Measurements from ENCODE around the gene TPH1.

Gene TPH1

GRCh38 chr11:18080451-18080850 lies 34.4 kb upstream of the TPH1 start:
- H4K5ac ChIP-seq (ENCODE audit: low read length): no peak overlapping the region
- H3K4me3 ChIP-seq (ENCODE audit: low read length): no peak overlapping the region
- no peak for DNase-seq
- no peaks in the 10 kb centered on the region for H3K4me1 ChIP-seq (ENCODE audit: control insufficient read depth, low read depth, low read length)
- no peak overlapping the region for H3K4me2 ChIP-seq (ENCODE audit: low read length)
- no peak overlapping the region for H3K23ac ChIP-seq (ENCODE audit: low read length)
- no peak overlapping the region for H2AK5ac ChIP-seq (ENCODE audit: low read length)
- no peak overlapping the region for H3K18ac ChIP-seq (ENCODE audit: low read length)
- H2BK5ac ChIP-seq (ENCODE audit: low read length): no peak overlapping the region
- no peak overlapping the region for H4K8ac ChIP-seq (ENCODE audit: low read depth, low read length)
- H3K27ac ChIP-seq (ENCODE audit: low read depth, low read length): no peak overlapping the region
- no peaks in the 10 kb centered on the region for H3K27me3 ChIP-seq (ENCODE audit: insufficient read depth, low read length, poor library complexity)
- H3K9ac ChIP-seq (ENCODE audit: low read length): no peak overlapping the region
- H2BK120ac ChIP-seq (ENCODE audit: low read depth, low read length): no peak overlapping the region
- H3K4ac ChIP-seq (ENCODE audit: low read depth, low read length): no peak overlapping the region
- H3K79me1 ChIP-seq (ENCODE audit: low read length): no peaks in the 10 kb centered on the region
- H3K36me3 ChIP-seq (ENCODE audit: control insufficient read depth, insufficient read depth, low read length): peaks cover 2% of the 10 kb centered on the region
- H3K79me2 ChIP-seq (ENCODE audit: control insufficient read depth, insufficient read depth, low read length): no peaks in the 10 kb centered on the region
- H2BK15ac ChIP-seq (replicated peaks; ENCODE audit: low read depth): no peak overlapping the region
- H3K56ac ChIP-seq (ENCODE audit: low read length): no peak overlapping the region
- WGBS (ENCODE audit: extremely low coverage, insufficient coverage, low lambda C conversion rate): no CpG with 5 or more reads among the region's 4 CpGs

- Histone ChIP-seq H3K79me2 (ENCODE audit: control insufficient read depth, insufficient read depth, low read length) (no peaks in the 10 kb centered on the region), H3K79me1 (ENCODE audit: low read length) (no peaks in the 10 kb centered on the region), H4K8ac (ENCODE audit: low read depth, low read length) (no peak overlapping the region), H3K4me3 (ENCODE audit: low read length) (no peak overlapping the region), H3K4me2 (ENCODE audit: low read length) (no peak overlapping the region), H2AK5ac (ENCODE audit: low read length) (no peak overlapping the region), H2BK15ac (replicated peaks; ENCODE audit: low read depth) (no peak overlapping the region), H3K23ac (ENCODE audit: low read length) (no peak overlapping the region), H3K9ac (ENCODE audit: low read length) (no peak overlapping the region), H3K18ac (ENCODE audit: low read length) (no peak overlapping the region), H3K27me3 (ENCODE audit: insufficient read depth, low read length, poor library complexity) (no peaks in the 10 kb centered on the region), H2BK5ac (ENCODE audit: low read length) (no peak overlapping the region), H3K4me1 (ENCODE audit: control insufficient read depth, low read depth, low read length) (no peaks in the 10 kb centered on the region), H3K4ac (ENCODE audit: low read depth, low read length) (no peak overlapping the region), H4K5ac (ENCODE audit: low read length) (no peak overlapping the region), H3K56ac (ENCODE audit: low read length) (no peak overlapping the region), H2BK120ac (ENCODE audit: low read depth, low read length) (no peak overlapping the region), H3K27ac (ENCODE audit: low read depth, low read length) (no peak overlapping the region), H3K36me3 (ENCODE audit: control insufficient read depth, insufficient read depth, low read length) (peaks cover 4% of the 10 kb centered on the region)
- DNase-seq: no peak
- WGBS (ENCODE audit: extremely low coverage, insufficient coverage, low lambda C conversion rate): no CpG with 5 or more reads among the region's 2 CpGs
Measured at GRCh38 chr11:18078909-18079308, 32.8 kb upstream of the TPH1 start.

- Histone ChIP-seq H3K27ac (ENCODE audit: low read depth, low read length) (no peak overlapping the region), H4K8ac (ENCODE audit: low read depth, low read length) (no peak overlapping the region)
- no CpG with 5 or more reads among the region's 3 CpGs for WGBS (ENCODE audit: extremely low coverage, insufficient coverage, low lambda C conversion rate)
Measured at GRCh38 chr11:18075444-18075843, 29.4 kb upstream of the TPH1 start.

GRCh38 chr11:18071098-18071705 lies 25.1 kb upstream of the TPH1 start:
- H2BK15ac ChIP-seq (replicated peaks; ENCODE audit: low read depth): no peak overlapping the region
- no peak overlapping the region for H2BK5ac ChIP-seq (ENCODE audit: low read length)
- no peak overlapping the region for H4K8ac ChIP-seq (ENCODE audit: low read depth, low read length)
- H2BK120ac ChIP-seq (ENCODE audit: low read depth, low read length): no peak overlapping the region
- H3K27ac ChIP-seq (ENCODE audit: low read depth, low read length): no peak overlapping the region
- H3K9ac ChIP-seq (ENCODE audit: low read length): no peak overlapping the region
- H3K79me2 ChIP-seq (ENCODE audit: control insufficient read depth, insufficient read depth, low read length): no peaks in the 10 kb centered on the region
- no CpG with 5 or more reads among the region's 4 CpGs for WGBS (ENCODE audit: extremely low coverage, insufficient coverage, low lambda C conversion rate)
- H3K4me2 ChIP-seq (ENCODE audit: low read length): no peak overlapping the region
- H3K79me1 ChIP-seq (ENCODE audit: low read length): no peaks in the 10 kb centered on the region
- H3K27me3 ChIP-seq (ENCODE audit: insufficient read depth, low read length, poor library complexity): no peaks in the 10 kb centered on the region
- H3K56ac ChIP-seq (ENCODE audit: low read length): no peak overlapping the region
- H3K4ac ChIP-seq (ENCODE audit: low read depth, low read length): no peak overlapping the region
- no peak overlapping the region for H4K5ac ChIP-seq (ENCODE audit: low read length)
- DNase-seq: no peak
- H3K36me3 ChIP-seq (ENCODE audit: control insufficient read depth, insufficient read depth, low read length): peaks cover 2% of the 10 kb centered on the region
- H3K23ac ChIP-seq (ENCODE audit: low read length): no peak overlapping the region
- no peak overlapping the region for H3K18ac ChIP-seq (ENCODE audit: low read length)
- H3K4me1 ChIP-seq (ENCODE audit: control insufficient read depth, low read depth, low read length): no peaks in the 10 kb centered on the region
- no peak overlapping the region for H2AK5ac ChIP-seq (ENCODE audit: low read length)
- H3K4me3 ChIP-seq (ENCODE audit: low read length): no peak overlapping the region

More at GRCh38 chr11:18075444-18075843, 29.4 kb upstream of the TPH1 start:
- Histone ChIP-seq H3K18ac (ENCODE audit: low read length) (no peak overlapping the region), H2BK5ac (ENCODE audit: low read length) (no peak overlapping the region), H3K4me2 (ENCODE audit: low read length) (no peak overlapping the region), H2BK120ac (ENCODE audit: low read depth, low read length) (no peak overlapping the region), H3K79me2 (ENCODE audit: control insufficient read depth, insufficient read depth, low read length) (no peaks in the 10 kb centered on the region), H3K79me1 (ENCODE audit: low read length) (no peaks in the 10 kb centered on the region), H3K27me3 (ENCODE audit: insufficient read depth, low read length, poor library complexity) (no peaks in the 10 kb centered on the region), H3K23ac (ENCODE audit: low read length) (no peak overlapping the region), H3K4me3 (ENCODE audit: low read length) (no peak overlapping the region), H2BK15ac (replicated peaks; ENCODE audit: low read depth) (no peak overlapping the region), H3K4ac (ENCODE audit: low read depth, low read length) (no peak overlapping the region), H3K9ac (ENCODE audit: low read length) (no peak overlapping the region), H3K4me1 (ENCODE audit: control insufficient read depth, low read depth, low read length) (no peaks in the 10 kb centered on the region), H3K56ac (ENCODE audit: low read length) (no peak overlapping the region), H3K36me3 (ENCODE audit: control insufficient read depth, insufficient read depth, low read length) (peaks cover 2% of the 10 kb centered on the region), H4K5ac (ENCODE audit: low read length) (no peak overlapping the region), H2AK5ac (ENCODE audit: low read length) (no peak overlapping the region)
- no peak for DNase-seq

GRCh38 chr11:18067372-18067771 lies 21.3 kb upstream of the TPH1 start:
- Histone ChIP-seq H2BK120ac (ENCODE audit: low read depth, low read length) (no peak overlapping the region), H3K79me1 (ENCODE audit: low read length) (no peaks in the 10 kb centered on the region), H3K18ac (ENCODE audit: low read length) (no peak overlapping the region), H3K4me3 (ENCODE audit: low read length) (no peak overlapping the region), H4K5ac (ENCODE audit: low read length) (no peak overlapping the region), H3K23ac (ENCODE audit: low read length) (no peak overlapping the region), H3K4me1 (ENCODE audit: control insufficient read depth, low read depth, low read length) (no peaks in the 10 kb centered on the region), H3K79me2 (ENCODE audit: control insufficient read depth, insufficient read depth, low read length) (no peaks in the 10 kb centered on the region), H3K4ac (ENCODE audit: low read depth, low read length) (no peak overlapping the region), H2BK15ac (replicated peaks; ENCODE audit: low read depth) (no peak overlapping the region), H3K9ac (ENCODE audit: low read length) (no peak overlapping the region), H3K56ac (ENCODE audit: low read length) (no peak overlapping the region), H3K36me3 (ENCODE audit: control insufficient read depth, insufficient read depth, low read length) (no peaks in the 10 kb centered on the region), H3K27ac (ENCODE audit: low read depth, low read length) (no peak overlapping the region), H3K4me2 (ENCODE audit: low read length) (no peak overlapping the region), H2BK5ac (ENCODE audit: low read length) (no peak overlapping the region), H2AK5ac (ENCODE audit: low read length) (no peak overlapping the region), H3K27me3 (ENCODE audit: insufficient read depth, low read length, poor library complexity) (no peaks in the 10 kb centered on the region), H4K8ac (ENCODE audit: low read depth, low read length) (no peak overlapping the region)
- no peak for DNase-seq
- WGBS (ENCODE audit: extremely low coverage, insufficient coverage, low lambda C conversion rate): no CpG with 5 or more reads among the region's 2 CpGs

- Histone ChIP-seq H3K23ac (ENCODE audit: low read length) (no peak overlapping the region), H3K36me3 (ENCODE audit: control insufficient read depth, insufficient read depth, low read length) (no peaks in the 10 kb centered on the region), H4K5ac (ENCODE audit: low read length) (no peak overlapping the region), H3K4me2 (ENCODE audit: low read length) (no peak overlapping the region), H3K9ac (ENCODE audit: low read length) (no peak overlapping the region), H3K18ac (ENCODE audit: low read length) (no peak overlapping the region), H2AK5ac (ENCODE audit: low read length) (no peak overlapping the region), H3K56ac (ENCODE audit: low read length) (no peak overlapping the region), H2BK5ac (ENCODE audit: low read length) (no peak overlapping the region), H3K27me3 (ENCODE audit: insufficient read depth, low read length, poor library complexity) (no peaks in the 10 kb centered on the region), H3K27ac (ENCODE audit: low read depth, low read length) (no peak overlapping the region), H3K79me1 (ENCODE audit: low read length) (no peaks in the 10 kb centered on the region), H2BK15ac (replicated peaks; ENCODE audit: low read depth) (no peak overlapping the region), H3K4ac (ENCODE audit: low read depth, low read length) (no peak overlapping the region), H2BK120ac (ENCODE audit: low read depth, low read length) (no peak overlapping the region), H3K79me2 (ENCODE audit: control insufficient read depth, insufficient read depth, low read length) (no peaks in the 10 kb centered on the region), H3K4me3 (ENCODE audit: low read length) (no peak overlapping the region), H4K8ac (ENCODE audit: low read depth, low read length) (no peak overlapping the region), H3K4me1 (ENCODE audit: control insufficient read depth, low read depth, low read length) (no peaks in the 10 kb centered on the region)
- no peak for DNase-seq
- WGBS (ENCODE audit: extremely low coverage, insufficient coverage, low lambda C conversion rate): no CpG with 5 or more reads among the region's 2 CpGs
Measured at GRCh38 chr11:18066626-18067025, 20.6 kb upstream of the TPH1 start.

Data from mesendoderm (in vitro differentiated cells).